Activated T-cell treated with anti-CD3 and anti-CD28 coated beads, Interleukin-2, amount 50 U/mL, for 1 hour (primary cell): Measurements from ENCODE around the gene CABLES2.

Source experiments
- DNase-seq: peaks from one replicate; pipeline ENCODE4 v3.0.0-alpha.2; 2020

CABLES2 gene

DNA sequence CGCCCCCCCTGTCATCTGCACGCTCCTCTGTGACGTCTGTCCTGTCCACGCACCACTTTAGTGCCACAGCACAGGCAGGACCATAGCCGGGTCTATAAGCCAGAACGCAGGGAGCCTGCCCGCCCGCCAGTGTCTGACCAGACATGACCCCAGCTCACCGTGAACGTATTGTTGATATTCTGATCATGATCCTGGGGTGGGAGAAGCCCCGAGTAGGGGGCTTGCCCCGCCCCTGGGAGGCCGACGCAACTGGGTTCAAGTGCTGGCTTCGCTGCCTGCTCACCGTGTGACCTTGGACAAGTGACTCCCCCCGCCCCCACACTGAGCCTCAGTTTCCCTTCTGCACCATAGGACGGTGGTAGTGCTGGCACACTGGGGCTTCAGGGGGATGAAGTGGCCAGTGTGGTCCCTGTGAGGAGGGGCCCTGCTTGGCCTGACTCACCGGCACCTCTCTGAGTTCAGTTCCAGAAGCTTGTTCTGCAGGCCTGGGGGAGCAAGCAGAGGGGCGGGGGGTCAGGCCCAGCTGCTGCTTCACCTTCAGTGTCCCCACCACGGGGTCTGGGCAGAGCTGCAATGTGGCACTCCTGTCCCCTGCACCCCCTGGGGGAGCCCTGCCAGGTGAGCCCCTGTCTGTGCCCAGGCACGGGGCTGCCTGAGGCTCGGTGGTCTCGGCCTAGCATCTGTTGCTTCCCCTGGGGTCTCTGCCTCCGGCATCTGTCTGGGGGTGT is 11.1 kb upstream of the CABLES2 start:
- no peak for DNase-seq

DNA sequence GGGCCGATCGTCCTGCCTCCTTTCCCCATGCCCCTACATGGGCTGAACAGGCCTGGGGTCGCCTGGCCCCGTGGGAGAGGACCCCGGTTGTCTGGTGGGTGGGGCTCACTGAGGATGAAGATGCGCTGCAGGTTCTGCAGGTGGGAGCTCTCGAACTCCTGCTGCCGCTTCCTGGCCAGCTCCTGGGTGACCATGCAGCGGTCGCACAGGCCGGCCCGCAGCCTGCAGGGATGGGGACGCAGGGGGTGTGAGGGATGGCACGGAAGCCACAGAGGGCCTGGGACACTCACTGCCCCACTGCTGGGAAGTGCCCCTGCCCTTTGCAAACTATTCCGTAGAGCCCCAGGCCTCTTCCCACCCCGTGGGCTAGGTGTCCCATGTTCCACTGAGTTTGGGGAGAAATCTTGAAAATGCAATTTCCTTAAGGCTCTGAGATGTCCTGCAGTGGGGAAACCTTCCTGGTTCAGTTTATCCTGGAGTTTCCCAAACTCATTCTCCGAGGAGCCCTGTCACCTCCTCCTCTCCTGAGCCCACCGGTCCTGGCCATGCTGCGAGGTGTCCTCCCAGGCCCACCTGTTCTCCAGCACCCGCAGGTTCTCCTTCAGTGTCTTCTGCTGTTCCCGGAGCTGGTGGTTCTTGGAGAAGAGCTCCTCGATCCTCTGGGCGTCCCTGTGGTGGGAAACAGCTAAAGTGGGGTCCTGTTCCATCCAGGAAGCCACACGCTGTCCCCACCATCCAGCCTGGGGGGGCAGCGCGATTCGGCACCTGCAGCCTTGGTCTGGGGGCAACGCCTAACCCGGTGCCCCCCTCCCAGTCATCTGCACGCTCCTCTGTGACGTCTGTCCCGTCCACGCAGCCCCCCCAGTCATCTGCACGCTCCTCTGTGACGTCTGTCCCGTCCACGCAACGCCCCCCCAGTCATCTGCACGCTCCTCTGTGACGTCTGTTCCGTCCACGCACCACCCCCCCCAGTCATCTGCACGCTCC is 9.9 kb upstream of the CABLES2 start:
- no peak for DNase-seq

DNA sequence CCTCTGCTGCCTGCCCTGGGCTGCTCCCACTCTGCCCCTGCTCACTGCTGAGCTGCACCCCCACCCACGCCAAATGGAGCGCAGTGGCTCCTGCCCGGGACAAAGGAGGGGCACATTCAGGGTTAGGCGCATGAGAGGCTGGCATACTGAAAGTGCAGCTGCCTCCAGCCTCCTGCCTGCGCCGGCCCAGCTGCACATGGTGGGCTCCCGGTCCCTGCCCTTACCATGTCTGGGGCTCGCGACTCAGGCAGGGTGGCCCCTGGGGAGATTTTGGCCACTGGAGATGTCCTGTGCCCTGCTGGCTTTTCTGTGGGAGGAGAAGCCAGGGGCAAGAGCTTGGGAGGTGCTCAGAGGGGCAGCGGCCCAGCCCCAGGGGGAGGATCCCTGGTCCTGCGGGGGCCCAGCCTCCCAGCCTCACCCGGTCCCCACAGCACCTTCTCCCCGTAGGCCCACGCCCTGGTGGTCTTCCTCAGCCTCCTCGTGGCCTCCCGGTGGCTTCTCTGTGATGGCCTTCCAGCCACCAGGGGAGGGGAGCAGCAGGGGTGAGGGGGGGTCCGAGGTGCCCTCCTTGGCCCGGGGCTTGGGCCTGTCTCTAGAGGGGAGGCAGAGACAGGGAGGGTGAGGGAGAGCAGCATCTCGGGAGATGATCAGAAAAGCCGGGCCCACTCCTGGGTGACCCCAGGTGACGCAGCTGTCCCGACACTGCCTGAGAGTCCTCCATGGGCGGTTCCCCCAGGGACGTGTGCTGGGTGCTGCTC is 8.4 kb upstream of the CABLES2 start:
- no peak for DNase-seq

DNA sequence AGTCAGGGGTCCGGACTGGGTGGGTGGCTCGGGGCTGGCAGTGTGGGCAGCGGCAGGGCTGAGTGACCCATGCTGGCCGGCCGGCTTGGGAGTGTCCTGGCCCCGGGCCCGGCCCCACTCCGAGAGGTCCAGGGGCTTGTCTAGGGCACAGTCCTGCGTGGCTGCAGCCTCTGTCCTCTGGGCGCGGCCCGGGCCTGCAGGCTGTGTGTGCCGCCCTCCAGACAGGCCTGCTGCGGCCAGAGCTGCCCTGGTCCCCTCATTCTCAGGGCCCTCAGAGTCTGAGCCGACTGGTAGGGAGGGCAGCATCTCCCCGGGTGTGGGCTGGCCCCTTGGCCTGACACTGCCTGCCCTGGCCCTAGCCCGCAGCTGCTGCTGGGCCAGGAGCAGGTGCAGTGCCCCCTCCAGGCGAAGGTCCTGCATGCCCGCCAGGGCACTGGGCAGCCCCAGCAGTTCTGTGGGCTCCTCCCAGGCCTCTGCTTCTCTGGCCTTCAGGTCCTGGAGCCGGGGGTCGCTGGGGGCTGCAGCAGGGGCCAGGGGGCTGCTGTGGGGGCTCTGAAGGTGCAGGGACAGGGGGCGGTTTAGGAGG is 6.9 kb upstream of the CABLES2 start:
- no peak for DNase-seq

DNA sequence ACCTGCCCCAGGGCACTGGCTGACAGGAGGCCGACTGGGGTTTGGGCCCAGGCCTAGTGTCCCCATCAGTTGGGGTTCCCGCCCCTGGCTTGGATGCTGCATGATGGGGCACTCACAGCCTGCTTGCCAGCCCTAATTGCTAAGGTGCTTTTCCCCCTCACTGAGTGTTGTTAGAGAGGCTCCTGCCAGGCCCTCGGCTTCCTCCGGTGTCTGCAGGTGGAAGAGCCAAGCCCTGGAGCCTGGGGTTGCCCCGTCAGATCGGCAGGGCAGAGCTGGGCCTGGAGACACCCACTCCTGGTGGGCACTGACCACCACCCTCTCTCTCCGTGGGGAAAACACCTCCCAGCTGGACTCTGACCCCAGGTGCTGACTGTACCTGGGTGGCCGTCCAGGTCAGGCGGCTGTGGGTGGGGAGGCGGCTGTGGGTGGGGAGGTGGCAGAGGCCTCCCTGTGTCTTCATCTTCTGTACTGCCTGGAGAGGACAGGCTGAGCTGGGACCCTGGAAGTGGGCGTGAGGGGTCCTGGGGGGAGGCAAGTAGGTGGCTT is 6.0 kb upstream of the CABLES2 start:
- DNase-seq, result no peak

DNA sequence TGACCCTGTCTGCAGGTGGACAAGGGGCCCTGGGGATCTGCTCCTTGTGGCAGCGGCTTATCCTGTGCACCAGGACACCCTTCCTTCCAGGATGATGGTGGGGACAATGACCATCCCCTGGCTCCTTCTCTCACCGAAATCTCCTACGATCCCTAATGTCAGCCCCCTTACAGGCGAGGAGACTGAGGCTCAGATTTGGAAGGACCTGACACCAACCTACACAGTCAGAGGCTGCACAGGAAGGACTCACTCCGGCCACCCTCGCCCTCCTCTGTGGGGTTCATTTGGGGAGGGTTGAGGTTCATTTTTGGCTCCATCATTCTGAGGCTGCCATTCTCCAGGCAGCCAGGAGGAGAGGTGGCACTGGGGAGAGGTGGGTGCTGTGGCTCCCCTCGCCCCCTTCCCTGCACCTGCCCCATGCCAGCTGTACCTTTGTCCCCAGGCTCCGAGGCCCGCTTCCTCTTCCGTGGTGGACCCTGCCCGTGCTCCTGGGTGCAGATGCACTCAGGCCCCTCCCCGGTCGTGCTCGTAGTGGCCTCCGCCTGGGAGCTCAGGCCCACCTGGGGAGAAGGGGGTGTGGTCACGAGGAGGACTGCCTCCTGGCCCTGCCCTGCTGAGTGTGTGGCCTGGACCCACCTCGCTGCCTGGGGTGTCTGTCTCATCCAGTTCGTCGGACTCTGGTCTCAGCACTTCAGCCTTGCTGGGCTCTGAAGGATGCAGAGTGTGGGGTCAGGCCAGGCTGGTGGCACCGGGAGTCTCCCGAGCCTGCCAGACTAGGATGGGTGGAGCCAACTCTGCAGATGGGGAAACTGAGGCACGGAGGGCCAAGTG is 5.3 kb upstream of the CABLES2 start:
- DNase-seq, result no peak

DNA sequence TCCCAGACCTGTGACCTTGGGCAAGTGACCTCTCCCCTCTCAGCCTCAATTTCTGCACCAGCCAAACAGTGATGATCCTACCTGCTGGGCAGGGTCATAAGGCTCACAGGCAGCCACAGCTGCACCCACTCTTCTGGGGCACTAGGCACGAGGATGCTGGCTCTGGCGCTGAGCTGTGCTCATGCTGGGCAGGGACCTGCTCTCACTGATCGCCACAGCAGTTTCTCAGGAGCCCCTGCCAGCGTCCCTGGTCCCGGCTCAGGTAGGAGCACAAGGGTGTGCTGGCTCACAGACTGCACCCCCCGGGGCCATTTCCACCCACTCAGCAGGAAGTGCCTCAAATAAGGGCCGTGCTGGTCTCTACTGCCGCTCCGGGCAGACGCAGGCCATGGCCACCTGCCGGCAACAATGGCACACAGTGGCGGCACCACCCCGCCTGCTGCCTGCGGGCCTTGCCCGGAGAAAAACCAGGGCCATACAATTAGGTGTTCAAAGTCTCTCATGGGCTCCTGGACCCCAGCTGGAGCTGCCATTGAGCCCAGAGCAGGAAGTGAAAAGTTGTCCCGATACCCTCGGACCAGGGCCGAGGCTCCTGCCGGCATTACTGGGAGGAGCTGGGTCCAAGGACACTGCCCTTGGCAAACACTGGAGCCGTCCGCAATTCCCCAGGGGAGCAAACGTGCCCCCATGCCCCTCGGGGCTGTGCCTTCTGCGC is 4.6 kb upstream of the CABLES2 start:
- no peak for DNase-seq

DNA sequence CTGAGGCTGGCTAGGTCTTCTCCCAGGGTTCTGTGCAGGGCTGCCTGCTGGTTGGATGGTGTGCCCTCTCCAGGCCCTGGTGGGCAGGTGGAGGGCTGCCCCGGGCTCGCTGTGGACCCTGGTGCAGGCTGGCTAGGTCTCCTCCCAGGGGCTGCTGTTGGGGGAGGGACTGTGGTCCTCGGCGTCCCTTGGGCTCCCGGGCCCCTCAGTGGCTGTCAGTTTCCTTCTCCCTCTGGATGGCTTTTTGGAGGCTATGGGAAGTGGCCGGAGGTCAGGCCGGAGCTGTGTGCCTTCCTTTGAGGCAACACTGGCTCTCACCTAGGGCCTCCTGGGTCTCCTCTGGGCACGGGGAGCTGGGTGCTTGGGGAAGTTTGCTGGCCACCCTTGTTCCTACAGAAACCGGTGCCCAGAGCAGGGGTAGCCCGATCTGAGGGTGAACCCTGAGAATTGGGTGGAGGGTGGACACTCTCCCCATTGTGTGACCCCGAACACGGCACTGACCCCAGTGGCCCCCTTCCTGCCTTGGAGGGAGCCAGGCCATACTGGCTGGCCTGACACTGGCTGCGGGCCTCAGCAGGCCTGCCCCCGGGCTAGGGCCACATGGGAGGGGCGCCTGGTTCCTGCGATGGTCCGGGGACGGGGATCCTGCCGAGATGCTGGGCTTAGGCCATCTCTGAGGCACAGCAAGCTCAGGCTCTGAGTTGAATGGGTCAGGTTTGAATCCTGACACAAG is 3.8 kb upstream of the CABLES2 start:
- no peak for DNase-seq

DNA sequence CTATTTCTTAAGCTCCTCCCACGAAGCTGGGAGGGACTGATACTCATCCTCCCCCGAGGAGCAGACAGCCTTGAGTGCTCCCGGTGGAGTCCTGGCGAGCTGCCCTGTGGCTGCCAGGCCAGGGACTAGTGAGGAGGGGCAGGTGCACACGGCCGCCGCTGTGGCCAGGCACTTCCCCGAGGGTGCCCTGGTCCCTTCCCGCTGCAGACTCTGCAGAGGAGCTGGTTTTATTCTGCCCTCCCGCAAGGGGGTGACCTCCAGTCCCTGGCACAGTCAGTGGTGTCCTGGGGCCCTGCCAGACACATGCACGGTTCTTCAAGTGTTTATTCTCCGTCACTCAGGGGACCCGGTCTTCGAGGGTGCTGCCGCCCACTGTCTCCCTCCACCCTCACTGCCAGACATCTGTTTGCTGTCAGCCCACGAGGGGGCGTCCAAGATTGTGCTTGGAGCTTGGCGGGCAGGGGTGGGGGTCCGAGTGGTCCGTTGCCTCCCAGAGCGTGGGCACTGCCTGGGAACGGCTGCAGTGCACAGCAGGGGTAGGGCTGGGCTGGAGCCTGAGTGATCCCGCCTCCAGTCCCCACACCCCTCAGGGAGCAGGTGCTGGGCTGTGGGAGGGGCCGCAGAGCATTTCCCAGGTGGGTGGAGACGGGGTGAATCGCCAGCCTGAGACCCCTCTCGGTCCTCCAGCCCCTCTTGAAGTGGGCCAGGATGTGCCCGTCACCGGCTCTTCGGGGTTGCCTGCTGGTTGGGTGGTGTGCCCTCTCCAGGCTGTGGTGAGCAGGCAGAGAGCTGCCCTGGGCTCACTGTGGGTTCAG is 3.1 kb upstream of the CABLES2 start:
- peak; percentile 45 for DNase-seq

DNA sequence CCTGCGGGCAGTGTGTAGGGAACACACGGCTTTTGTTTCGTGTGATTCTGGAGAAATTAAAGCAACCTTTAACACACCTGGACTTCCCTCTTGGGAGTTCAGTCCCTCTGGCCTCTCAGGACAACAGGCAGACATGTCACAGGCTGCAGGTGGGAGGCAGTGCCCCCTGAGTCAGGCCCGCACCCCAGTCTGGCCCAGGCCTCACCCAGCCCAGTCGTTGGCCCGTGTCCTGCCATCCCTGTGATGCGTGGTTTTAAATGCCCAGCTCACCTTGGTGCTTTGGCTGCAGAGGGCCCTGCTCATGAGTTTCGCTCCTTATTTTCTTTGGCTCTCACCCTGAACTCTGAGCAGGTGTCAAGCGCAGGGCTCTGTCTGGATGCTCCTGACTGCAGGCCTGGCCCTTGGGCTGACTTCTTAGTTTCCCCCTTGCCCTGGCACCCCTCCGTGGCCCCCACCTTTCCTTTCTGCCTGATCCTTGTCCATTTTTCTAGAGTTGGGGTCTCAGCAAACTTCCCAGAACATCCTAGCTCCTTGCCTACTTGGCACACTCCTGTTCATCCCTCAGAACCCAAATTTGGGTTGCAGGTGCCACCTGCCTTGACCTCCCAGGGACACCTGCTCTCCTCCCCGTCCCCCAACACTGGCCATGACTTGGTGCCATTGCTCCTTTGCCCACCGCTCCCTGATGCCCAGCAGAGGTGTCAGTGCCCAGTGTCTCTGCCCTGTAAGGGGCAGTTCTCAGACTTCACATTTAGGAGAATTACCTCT is 2.2 kb upstream of the CABLES2 start:
- no peak for DNase-seq

DNA sequence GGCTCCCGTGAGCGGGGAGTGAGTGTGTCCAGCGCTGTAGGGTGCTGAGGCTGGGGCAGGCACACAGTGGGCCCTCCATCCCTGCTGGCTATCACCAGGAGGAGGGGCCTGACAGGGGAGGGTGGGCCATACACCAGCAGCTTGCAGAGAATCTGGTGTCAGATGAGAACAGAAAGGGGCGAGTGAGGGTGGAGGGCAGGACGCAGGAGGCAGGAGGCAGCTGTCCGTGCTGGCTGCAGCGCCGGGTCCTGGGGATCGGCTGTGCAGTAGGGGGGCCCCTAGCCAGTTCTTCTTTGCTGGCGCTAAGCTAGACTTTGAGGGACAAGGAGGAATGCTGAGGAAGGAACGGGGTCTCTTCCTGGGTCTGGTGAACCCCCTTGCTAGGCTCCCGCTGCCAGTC is 1.6 kb upstream of the CABLES2 start:
- no peak for DNase-seq

DNA sequence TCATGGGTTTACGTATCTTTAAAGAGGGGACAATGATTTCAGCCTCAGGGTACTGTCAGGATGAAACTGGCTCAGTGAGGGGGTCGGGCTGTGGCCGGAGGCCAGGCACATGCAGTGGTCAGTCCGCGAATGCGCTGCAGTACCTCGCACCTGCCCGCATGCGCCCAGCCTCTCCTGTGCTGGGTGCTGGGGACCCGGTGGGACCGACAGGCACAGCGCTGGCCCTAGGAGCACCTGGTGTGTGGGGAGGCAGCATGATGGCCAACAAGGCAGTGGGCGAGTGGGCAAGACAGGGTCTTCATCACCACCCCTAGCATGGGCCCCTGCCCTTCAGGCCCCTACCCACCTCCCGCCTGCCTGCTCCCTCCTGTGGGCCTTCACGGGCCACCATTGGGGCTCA is 970 bp upstream of the CABLES2 start:
- DNase-seq, result no peak

DNA sequence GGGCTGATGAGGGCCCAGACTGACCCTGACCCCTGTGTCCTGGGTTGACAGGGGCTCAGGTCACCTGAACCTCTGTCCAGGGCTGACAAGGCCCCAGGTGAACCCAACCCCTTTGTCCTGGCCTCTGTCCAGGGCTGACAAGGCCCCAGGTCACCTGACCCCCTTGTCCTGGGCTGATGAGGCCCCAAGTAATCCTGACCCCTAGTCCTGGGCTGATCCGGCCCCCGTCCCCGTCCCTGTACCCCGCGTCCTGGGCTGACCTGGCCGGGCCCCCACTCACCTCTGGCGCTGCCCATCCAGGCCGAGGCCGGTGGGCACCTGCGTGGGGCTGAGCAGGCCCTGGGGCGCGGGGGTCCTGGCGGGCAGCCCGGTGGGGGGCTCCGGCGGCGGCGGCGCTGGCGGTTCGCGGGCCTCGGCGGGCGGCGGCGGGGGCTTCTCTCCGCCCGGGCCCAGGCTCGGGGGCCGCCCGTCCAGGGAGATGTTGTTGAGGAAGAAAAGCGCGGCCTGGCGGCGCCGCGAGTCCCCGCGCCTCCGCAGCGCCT is 379 bp downstream of the CABLES2 start:
- DNase-seq, result no peak

DNA sequence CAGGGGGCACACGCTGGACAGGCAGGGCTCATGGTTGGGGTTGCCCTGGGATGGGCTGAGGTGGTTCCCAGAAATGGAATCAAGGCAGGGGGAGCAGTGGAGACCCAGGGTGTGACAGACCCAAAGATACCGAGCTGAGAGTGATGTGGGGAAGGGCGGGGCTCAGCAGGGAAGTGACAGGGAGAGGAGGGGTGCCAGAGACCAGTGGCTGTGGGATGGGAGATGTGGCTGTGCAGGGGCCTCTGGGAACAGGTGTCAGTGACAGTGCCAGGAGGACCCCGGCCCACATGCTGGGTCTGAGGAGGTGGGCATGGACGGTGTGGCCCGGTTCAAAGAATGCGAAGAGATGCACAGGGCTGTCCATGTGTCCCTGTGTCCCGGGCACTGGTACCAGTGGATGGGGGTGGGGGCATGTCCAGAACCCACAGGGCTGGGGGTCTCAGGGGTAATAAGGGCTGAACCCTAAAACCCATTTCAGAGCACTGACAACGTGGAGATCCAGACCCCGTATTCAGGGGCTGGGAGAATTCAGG is 1.0 kb downstream of the CABLES2 start:
- no peak for DNase-seq

DNA sequence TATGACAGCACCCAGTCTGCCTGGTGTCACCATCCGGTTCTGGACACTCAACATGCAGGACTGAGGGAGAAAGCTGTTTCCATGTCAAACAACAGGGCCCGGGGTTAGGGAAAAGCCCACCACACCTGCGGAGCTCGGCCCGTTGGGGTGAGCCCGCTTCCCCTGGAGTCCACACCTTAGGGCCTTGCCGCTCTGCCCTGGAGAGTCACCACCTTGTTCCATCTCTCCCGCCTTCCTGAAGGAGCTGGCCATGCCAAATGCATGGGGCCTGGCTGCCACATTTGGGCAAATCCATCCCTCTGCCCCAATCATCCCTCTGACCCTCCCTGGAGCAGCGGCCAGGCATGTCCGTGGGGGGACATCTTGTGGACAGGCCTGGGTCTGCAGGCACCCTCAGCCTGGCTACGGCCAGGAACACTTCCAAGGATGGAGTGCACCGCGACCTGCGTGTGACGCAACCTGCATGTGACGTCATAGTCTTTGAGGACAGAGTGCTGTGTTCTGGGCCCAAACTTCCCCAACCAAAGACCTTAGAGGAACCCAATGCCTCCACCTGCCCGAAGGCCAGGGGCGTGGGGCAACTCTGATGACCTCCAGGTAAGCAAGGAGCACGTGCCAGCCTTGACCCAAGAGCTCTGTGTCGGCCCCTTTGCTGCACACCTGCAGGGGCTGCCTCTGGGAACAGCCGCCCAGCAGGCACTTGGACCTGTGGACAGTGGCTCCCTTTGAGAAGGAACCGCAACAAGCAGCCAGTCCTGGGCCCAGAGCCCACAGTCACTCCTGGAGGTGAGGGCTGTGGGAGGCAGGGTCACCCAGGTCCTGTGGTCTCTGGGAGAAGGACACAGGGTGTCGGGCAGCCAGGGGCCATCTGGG is 1.7 kb downstream of the CABLES2 start:
- no peak for DNase-seq

DNA sequence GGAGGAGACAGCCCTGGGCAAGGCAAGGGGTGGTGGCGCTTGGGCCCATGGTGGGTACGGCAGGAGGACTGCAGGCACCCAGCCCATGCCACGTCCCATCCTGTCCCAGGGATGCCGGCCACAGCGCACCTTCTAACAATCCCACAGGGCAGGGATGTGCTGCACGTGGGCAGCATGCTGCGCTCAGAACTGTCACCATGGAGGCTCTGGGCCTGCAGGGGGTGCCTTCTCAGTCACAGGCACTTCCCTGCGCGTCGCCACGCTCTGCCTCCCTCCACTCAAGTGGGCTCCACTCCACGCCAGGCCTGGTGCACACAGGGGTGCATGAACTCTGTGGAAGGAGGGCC is 2.4 kb downstream of the CABLES2 start:
- DNase-seq, result no peak

DNA sequence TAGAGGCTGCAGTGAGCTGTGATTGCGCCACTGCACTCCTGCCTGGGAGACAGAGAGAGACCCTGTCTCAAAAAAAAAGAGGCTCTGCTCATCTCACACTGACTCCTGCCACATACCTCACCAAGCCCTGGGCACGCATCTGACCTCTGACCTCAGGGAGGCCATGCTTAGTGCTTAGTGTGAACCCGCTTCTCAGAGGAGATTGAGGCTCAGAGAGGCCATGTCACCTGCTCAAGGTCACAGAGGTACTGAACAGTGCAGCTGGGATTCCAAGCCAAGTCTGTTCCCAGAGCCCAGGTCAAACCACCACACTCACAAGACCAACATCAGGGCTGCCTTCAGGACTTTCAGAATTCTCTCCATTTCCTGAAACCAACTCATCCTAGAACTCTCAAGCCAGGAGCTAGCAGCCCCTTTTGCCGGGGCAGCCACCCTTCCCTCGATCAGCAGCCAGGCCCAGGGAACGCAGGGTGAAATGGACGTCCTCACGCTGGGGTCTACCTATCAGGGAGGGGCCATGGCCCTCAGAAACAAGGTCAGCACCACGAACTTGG is 2.9 kb downstream of the CABLES2 start:
- no peak for DNase-seq
